ENCODE measurements around the gene RBM7. TPM values are rescaled to one million over a fixed set of nuclear protein-coding genes. Genes with fewer than 3 reads are reported as not detected.
A peak's percentile ranks its signal among the peaks of the same experiment; 100 is the strongest.

The RBM7 gene, protein sequence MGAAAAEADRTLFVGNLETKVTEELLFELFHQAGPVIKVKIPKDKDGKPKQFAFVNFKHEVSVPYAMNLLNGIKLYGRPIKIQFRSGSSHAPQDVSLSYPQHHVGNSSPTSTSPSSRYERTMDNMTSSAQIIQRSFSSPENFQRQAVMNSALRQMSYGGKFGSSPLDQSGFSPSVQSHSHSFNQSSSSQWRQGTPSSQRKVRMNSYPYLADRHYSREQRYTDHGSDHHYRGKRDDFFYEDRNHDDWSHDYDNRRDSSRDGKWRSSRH
- 37.7 and 38.0 TPM in 2 replicates for total RNA-seq

DNA sequence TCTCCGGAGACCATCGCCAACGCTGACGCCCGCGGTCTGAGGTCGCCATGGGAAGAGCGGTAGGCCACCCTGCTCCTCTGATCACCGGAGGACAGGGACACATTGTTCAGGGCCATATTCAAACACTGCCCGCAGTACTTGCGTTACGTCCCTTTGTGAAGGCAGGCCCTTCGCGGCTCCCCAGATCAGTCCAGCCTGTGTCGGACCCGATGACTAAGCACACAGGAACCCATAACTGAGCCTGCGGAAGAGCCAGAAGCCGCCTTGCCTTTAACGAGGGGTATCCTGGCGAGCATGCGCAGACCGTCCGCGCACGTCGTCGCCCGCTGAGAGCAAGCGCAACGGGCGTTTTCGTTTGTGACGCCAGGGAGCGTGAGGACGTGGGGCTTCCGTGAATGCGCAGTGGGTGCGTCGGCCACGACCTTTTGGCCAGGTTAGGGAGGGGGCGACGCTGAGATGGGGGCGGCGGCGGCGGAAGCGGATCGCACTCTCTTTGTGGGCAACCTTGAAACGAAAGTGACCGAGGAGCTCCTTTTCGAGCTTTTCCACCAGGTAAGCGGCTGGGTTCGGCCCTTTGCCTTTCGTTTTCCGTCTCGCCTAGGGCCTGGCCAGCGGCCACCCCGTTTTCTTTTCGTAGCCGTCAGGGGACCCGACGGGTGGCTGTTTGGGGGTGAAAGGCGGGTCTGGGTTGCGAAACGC is at the start of gene RBM7, which contains the start of gene C11orf71:
RBM7 (plus strand) TSS at position 451 of the 699 bp plus-strand sequence; CDS start at position 457, 6 bp downstream.
C11orf71 (minus strand) TSS at position 296 of the 699 bp plus-strand sequence; CDS start at position 116, 180 bp downstream.
- no peak for TF ChIP-seq CTCF (IDR thresholded peaks at IDR 0.05; ENCODE audit: extremely low read depth, low read depth, low read length)
- H3K79me2 ChIP-seq (ENCODE audit: insufficient read depth, low read length) = peaks cover 64% of the 10 kb centered on the region
- peak within 1 kb of the TSS; percentile 84 for H3K4me3 ChIP-seq (ENCODE audit: insufficient read depth, low read length)
- H3K27ac ChIP-seq (ENCODE audit: low read depth, low read length) = peak within 1 kb of the TSS; percentile 98
- peak within 1 kb of the TSS; percentile 88 for H2AFZ ChIP-seq (ENCODE audit: low read length)
- H3K27me3 ChIP-seq (ENCODE audit: insufficient read depth, low read length) = no peaks in the 10 kb centered on the region
- peaks cover 28% of the 10 kb centered on the region for H3K36me3 ChIP-seq (ENCODE audit: insufficient read depth, low read length)
- H4K20me1 ChIP-seq (ENCODE audit: insufficient read depth, low read length) = peaks cover 2% of the 10 kb centered on the region
- no peaks in the 10 kb centered on the region for H3K9me3 ChIP-seq (ENCODE audit: low read depth, low read length)
- H3K4me2 ChIP-seq (ENCODE audit: insufficient read depth, low read length) = peak within 1 kb of the TSS; percentile 91
- peaks cover 42% of the 10 kb centered on the region for H3K4me1 ChIP-seq (ENCODE audit: insufficient read depth, low read length)
- peak; percentile 94 for DNase-seq (ENCODE audit: insufficient read length, low spot score, missing footprints)

GRCh38 chr11:114353443-114353842 is 47.0 kb upstream of the RBM7 start:
- no peak for TF ChIP-seq CTCF (IDR thresholded peaks at IDR 0.05; ENCODE audit: extremely low read depth, low read depth, low read length)
- Histone ChIP-seq H3K9me3 (ENCODE audit: low read depth, low read length) (no peaks in the 10 kb centered on the region), H3K4me3 (ENCODE audit: insufficient read depth, low read length) (no peak overlapping the region), H3K4me1 (ENCODE audit: insufficient read depth, low read length) (peaks cover 13% of the 10 kb centered on the region), H3K27ac (ENCODE audit: low read depth, low read length) (peak overlapping the region; percentile 26), H3K4me2 (ENCODE audit: insufficient read depth, low read length) (peak overlapping the region; percentile 19), H3K27me3 (ENCODE audit: insufficient read depth, low read length) (no peaks in the 10 kb centered on the region), H4K20me1 (ENCODE audit: insufficient read depth, low read length) (no peaks in the 10 kb centered on the region), H3K36me3 (ENCODE audit: insufficient read depth, low read length) (no peaks in the 10 kb centered on the region), H2AFZ (ENCODE audit: low read length) (no peak overlapping the region), H3K79me2 (ENCODE audit: insufficient read depth, low read length) (no peaks in the 10 kb centered on the region)
- no peak for DNase-seq (ENCODE audit: insufficient read length, low spot score, missing footprints)

GRCh38 chr11:114354076-114354475 is 46.4 kb upstream of the RBM7 start:
- H3K9me3 ChIP-seq (ENCODE audit: low read depth, low read length) = no peaks in the 10 kb centered on the region
- peak overlapping the region; percentile 19 for H3K4me2 ChIP-seq (ENCODE audit: insufficient read depth, low read length)
- no peak overlapping the region for H2AFZ ChIP-seq (ENCODE audit: low read length)
- no peaks in the 10 kb centered on the region for H3K36me3 ChIP-seq (ENCODE audit: insufficient read depth, low read length)
- peak; percentile 85 for DNase-seq (ENCODE audit: insufficient read length, low spot score, missing footprints)
- H4K20me1 ChIP-seq (ENCODE audit: insufficient read depth, low read length) = no peaks in the 10 kb centered on the region
- H3K27me3 ChIP-seq (ENCODE audit: insufficient read depth, low read length) = no peaks in the 10 kb centered on the region
- peak overlapping the region; percentile 26 for H3K27ac ChIP-seq (ENCODE audit: low read depth, low read length)
- TF ChIP-seq CTCF (IDR thresholded peaks at IDR 0.05; ENCODE audit: extremely low read depth, low read depth, low read length) = no peak
- no peak overlapping the region for H3K4me3 ChIP-seq (ENCODE audit: insufficient read depth, low read length)
- H3K79me2 ChIP-seq (ENCODE audit: insufficient read depth, low read length) = no peaks in the 10 kb centered on the region
- H3K4me1 ChIP-seq (ENCODE audit: insufficient read depth, low read length) = peaks cover 19% of the 10 kb centered on the region

- TF ChIP-seq CTCF (IDR thresholded peaks at IDR 0.05; ENCODE audit: extremely low read depth, low read depth, low read length) = no peak
- peak overlapping the region; percentile 57 for H2AFZ ChIP-seq (ENCODE audit: low read length)
- DNase-seq (ENCODE audit: insufficient read length, low spot score, missing footprints) = no peak
- H3K27me3 ChIP-seq (ENCODE audit: insufficient read depth, low read length) = no peaks in the 10 kb centered on the region
- H3K4me1 ChIP-seq (ENCODE audit: insufficient read depth, low read length) = peaks cover 21% of the 10 kb centered on the region
- no peak overlapping the region for H3K4me3 ChIP-seq (ENCODE audit: insufficient read depth, low read length)
- H3K4me2 ChIP-seq (ENCODE audit: insufficient read depth, low read length) = no peak overlapping the region
- no peaks in the 10 kb centered on the region for H3K79me2 ChIP-seq (ENCODE audit: insufficient read depth, low read length)
- no peaks in the 10 kb centered on the region for H4K20me1 ChIP-seq (ENCODE audit: insufficient read depth, low read length)
- H3K27ac ChIP-seq (ENCODE audit: low read depth, low read length) = peak overlapping the region; percentile 64
- H3K36me3 ChIP-seq (ENCODE audit: insufficient read depth, low read length) = no peaks in the 10 kb centered on the region
- no peaks in the 10 kb centered on the region for H3K9me3 ChIP-seq (ENCODE audit: low read depth, low read length)
Observed at GRCh38 chr11:114358716-114359115, 41.8 kb upstream of the RBM7 start.
